Colonic mucosa (tissue), 4 donors: Measurements from ENCODE around the gene RHOD. TPM values are rescaled to one million over a fixed set of nuclear protein-coding genes. Genes with fewer than 3 reads are reported as not detected.
A peak's percentile ranks its signal among the peaks of the same experiment; 100 is the strongest.

Source experiments
- DNase-seq: peaks from one replicate; pipeline ENCODE4 v3.0.0-alpha.2; 2020
- H3K27ac ChIP-seq: fragments of 200-600 bp; one replicate; pipeline ENCODE4 v1.8.0; 2021
- H3K27me3 ChIP-seq: fragments of 200-600 bp; one replicate; pipeline ENCODE4 v1.8.0; 2021
- H3K36me3 ChIP-seq: fragments of 200-600 bp; one replicate; pipeline ENCODE4 v1.8.0; 2021
- H3K4me1 ChIP-seq: fragments of 200-600 bp; one replicate; pipeline ENCODE4 v1.8.0; 2021; ENCODE audit warnings: mild to moderate bottlenecking
- H3K4me3 ChIP-seq: fragments of 200-600 bp; one replicate; pipeline ENCODE4 v1.8.0; 2021
- H3K9ac ChIP-seq, 2 donors: one replicate each; pipeline ENCODE4 v1.7.0; 2013; ENCODE audit warnings: control low read depth in 2 of 2, low read depth in 2 of 2, low read length in 2 of 2
- H3K9me3 ChIP-seq: fragments of 200-600 bp; one replicate; pipeline ENCODE4 v1.8.0; 2021
- intact Hi-C: fragments of 100-400 bp; cut with DNase I; formaldehyde crosslinking; loops from one replicate; pipeline ENCODE4 v1.14.1; 2022
- microRNA-seq: library from miRNA; unstranded; fragments of <30 nt; microRNA quantifications from one replicate; pipeline ENCODE4, GENCODE V29; 2019
- total RNA-seq, 2 donors: library from RNA; stranded (reverse); fragmentation: NEBNext Ultra II Directional in 1 of 2; extraction: Animal tissue kit (Norgen Biotek cat#: 25700) in 1 of 2; gene quantifications; one replicate each; pipeline ENCODE4 v1.2.1, GENCODE V29; 2021
- TF ChIP-seq, protein P1 (sequence below): fragments of 200-600 bp; IDR thresholded peaks from one replicate; pipeline ENCODE4 v1.8.0; 2022; ENCODE audit warnings: antibody characterized with exemption, mild to moderate bottlenecking
- donor health status: healthy.
- donor health status: DM: no; HTN: no; CAD: no.
- donor health status: DM: no; HTN: no; CAD: no.

Gene RHOD
- total RNA-seq, 2 donors from 2014 or later: 8.5 to 11.2 TPM

DNA sequence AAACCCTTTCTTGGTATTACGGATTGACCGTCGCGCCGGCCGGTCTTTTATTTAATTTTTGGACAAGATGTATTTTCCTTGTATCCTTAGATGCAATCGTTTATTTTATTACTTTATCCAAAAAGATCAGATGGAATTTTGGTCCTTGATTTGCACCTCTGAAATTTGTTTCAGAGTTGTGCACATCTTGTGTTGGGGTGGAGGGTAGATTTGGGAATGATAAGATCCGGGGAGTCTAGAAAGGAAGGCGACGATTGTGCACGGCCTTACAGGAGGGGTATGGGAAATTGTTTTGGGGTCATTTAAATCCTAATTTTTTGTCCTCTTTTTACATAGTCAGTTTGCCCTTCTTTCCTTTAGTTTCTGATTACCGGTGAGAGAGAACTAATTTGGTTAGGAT lies 63.8 kb downstream of the RHOD start:
- TF ChIP-seq, protein P1, sequence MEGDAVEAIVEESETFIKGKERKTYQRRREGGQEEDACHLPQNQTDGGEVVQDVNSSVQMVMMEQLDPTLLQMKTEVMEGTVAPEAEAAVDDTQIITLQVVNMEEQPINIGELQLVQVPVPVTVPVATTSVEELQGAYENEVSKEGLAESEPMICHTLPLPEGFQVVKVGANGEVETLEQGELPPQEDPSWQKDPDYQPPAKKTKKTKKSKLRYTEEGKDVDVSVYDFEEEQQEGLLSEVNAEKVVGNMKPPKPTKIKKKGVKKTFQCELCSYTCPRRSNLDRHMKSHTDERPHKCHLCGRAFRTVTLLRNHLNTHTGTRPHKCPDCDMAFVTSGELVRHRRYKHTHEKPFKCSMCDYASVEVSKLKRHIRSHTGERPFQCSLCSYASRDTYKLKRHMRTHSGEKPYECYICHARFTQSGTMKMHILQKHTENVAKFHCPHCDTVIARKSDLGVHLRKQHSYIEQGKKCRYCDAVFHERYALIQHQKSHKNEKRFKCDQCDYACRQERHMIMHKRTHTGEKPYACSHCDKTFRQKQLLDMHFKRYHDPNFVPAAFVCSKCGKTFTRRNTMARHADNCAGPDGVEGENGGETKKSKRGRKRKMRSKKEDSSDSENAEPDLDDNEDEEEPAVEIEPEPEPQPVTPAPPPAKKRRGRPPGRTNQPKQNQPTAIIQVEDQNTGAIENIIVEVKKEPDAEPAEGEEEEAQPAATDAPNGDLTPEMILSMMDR: no peak
- Histone ChIP-seq H3K4me3 (peak overlapping the region; percentile 72), H3K27ac (peak overlapping the region; percentile 95), H3K9me3 (no peaks in the 10 kb centered on the region), H3K4me1 (peaks cover 13% of the 10 kb centered on the region), H3K27me3 (no peaks in the 10 kb centered on the region), H3K9ac (peak overlapping the region; percentile 94 to 98), H3K36me3 (no peaks in the 10 kb centered on the region)
- intact Hi-C loops: no loop called here
- DNase-seq: no peak

DNA sequence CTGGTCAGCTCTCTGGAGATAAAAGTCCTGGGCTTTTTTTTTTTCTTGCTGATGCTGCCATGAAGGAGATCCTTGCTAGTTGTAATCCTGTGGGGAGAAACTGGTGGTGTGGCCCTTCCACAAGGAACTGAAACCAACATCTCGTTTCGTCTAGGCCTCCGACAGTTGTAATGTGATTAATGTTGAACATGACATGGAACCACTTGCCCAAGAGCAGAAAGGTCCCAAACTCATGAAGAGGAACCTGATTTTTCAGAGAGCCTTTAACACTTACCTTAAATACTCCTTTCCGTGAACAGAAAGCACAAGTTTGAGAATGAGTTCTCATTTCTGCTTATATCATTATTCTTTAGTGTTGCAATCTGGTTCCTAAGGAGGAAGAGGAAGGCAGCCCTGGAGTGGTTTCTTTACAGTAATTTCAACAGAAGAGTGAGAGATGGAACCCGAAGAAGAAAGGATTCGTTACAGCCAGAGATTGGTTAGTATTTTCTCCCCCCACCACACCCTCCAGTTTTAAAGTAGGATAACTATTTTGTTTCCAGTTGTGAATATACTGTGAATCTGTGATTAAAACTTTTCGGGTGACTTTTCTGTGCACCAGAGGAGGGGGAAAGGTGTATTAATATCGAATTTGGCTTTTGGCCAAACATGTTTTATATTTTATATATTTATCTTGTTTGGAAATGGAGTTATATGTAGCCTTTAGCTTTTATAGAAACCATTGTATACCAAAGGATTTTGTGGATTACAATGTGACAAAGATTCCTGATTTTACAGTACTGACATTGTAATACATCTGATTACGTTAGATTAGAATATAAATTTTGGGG lies 64.4 kb downstream of the RHOD start:
- TF ChIP-seq, protein P1: no peak
- intact Hi-C loops: no loop called here
- Histone ChIP-seq H3K27me3 (no peaks in the 10 kb centered on the region), H3K27ac (peak overlapping the region; percentile 95), H3K9ac (peak overlapping the region; percentile 94 to 98), H3K9me3 (no peaks in the 10 kb centered on the region), H3K4me1 (peaks cover 13% of the 10 kb centered on the region), H3K36me3 (no peaks in the 10 kb centered on the region), H3K4me3 (peak overlapping the region; percentile 72)
- peak; percentile 55 for DNase-seq

Small RNA genes within 50 kb of the gene (microRNA-seq; reads per million reads assigned to microRNA genes)
- gene MIR6860: not detected

Other genes with a start within 250 kb of the RHOD start
- gene RCE1, start 213.4 kb upstream of the RHOD start, total RNA-seq: 10 to 100 TPM; 27.0 to 35.9 TPM
- gene LRFN4, start 199.8 kb upstream of the RHOD start, total RNA-seq: 10 to 100 TPM; 20.7 to 51.7 TPM
- gene PC, start 98.5 kb upstream of the RHOD start, total RNA-seq: 10 to 100 TPM; 47.7 to 60.1 TPM
- 10 to 100 TPM; 23.0 to 31.6 TPM for gene C11orf86, start 81.5 kb upstream of the RHOD start, total RNA-seq
- gene SYT12, start 33.7 kb upstream of the RHOD start, total RNA-seq: 1 to 10 TPM in 1 of 2 donors, under 1 TPM in 1; 0.29 to 3.4 TPM
- 10 to 100 TPM; 63.3 to 80.6 TPM for gene KDM2A, start 62.4 kb downstream of the RHOD start, total RNA-seq
- 100 to 1,000 TPM; 108 to 137 TPM for gene GRK2, start 209.6 kb downstream of the RHOD start, total RNA-seq
- gene ANKRD13D, start 232.5 kb downstream of the RHOD start, total RNA-seq: 10 to 100 TPM; 18.8 to 39.5 TPM
- 10 to 100 TPM; 69.7 to 81.7 TPM for gene SSH3, start 246.7 kb downstream of the RHOD start, total RNA-seq